GM19239 (cell line): ENCODE data around the gene C1GALT1.
A peak's percentile ranks its signal among the peaks of the same experiment; 100 is the strongest.
"Not testable (repeated sequence)": the region's sequence is repeated elsewhere in the genome, so short reads cannot be mapped to it uniquely, and the experiment has no call there.

ENCODE experiments used
- DNase-seq: peaks from one replicate; pipeline ENCODE4 v3.0.0; 2011; ENCODE audit warnings: low spot score; ENCODE audit not compliant: insufficient read length
- FAIRE-seq: peaks from 2 replicates; lab custom pipeline; 2011; peaks lifted over from hg19 to GRCh38; lab: Jason Lieb, UNC

The C1GALT1 gene

GRCh38 chr7:7182156-7183060, at the start of gene C1GALT1:
TSS of gene C1GALT1 (plus strand) at chr7:7182544. CDS start at chr7:7234320, 51,776 bp downstream.
- peak; percentile 91 for FAIRE-seq

DNA sequence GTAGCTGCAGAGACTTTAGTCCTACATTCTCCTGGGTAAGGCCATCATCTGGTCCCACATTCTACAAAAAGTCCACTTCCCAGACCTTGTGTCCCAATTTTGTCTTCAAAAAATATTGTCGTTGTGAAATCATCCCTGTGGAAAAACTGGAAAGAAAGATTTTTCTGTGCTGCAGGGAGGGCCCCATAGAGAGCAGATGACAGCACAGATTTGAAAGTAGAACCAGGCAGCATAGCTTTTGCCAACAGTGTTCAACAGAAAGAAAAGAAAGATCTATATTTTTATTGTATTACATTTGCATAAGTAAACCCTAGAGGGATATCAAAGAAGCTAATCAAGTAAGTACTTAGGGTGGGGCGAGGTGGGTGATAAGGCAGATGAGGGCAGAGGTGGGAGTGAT, 48.3 kb upstream of the C1GALT1 start:
- no peak for DNase-seq
- no peak for FAIRE-seq

More at GRCh38 chr7:7182156-7183060, at the start of gene C1GALT1:
- DNase-seq, result peak; percentile 53

- FAIRE-seq (no peak), DNase-seq (no peak)
Observed at GRCh38 chr7:7135074-7135473, 47.3 kb upstream of the C1GALT1 start.

GRCh38 chr7:7135924-7136323, 46.4 kb upstream of the C1GALT1 start:
- DNase-seq, FAIRE-seq: not testable (repeated sequence)

DNA sequence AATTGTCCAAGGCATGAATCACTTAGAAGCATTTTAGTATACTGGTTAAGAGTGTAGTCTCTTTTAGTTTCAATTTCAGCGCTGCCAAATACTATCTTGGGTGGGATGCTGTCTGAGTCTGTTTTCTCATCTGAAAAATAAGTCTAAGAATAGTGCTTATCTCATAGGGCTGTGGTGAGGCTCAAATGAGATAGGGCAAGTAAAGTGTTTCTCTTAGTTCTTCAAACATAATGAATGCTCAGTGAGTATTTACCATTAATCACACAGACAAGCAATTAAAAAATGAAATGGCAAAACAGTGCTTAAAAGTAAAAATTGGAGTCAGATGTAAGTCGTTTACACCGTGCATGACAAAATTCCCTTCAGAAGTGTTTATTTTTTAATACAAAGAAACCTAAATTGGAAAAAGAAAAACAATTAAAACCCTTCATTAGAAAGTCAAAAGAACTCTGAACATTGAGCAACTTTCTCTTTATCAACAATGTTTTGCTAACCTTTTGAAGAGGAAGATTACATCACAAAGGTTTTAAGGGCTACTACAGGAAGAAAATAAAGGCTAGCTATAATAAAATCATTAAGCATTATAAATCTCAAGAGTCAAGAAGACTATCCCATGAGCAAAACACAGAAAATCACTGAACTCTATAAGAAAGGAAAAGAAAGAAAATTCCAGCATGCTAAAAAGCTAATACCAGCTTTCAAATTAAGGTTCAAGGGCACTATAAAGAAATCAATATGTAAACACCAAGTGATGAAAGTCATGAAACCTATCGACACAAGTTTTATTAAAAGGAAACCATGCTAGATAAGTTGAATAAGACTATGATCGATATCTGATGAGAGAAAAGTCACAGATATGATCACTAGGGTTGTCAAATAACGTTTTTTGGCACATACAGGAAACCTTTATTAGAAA, 45.6 kb upstream of the C1GALT1 start:
- DNase-seq (no peak), FAIRE-seq (no peak)

DNA sequence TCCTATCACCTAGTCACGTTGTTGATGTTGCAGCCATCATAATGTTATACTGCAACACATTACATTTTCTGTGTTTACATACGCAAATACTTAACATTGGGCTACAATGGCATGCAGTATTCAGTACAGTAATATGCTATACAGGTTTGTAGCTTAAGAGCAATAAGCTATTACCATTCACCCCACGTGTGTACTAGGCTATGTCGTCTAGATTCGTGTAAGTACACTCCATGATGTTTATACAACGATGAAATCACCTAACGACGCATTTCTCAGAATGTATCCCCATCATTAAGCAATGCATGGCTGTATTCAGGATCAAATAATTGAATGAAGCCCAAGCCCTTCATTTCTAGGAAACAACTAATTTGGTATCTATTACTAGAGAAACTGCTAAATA, 43.4 kb upstream of the C1GALT1 start:
- FAIRE-seq, result no peak
- no peak for DNase-seq

DNA sequence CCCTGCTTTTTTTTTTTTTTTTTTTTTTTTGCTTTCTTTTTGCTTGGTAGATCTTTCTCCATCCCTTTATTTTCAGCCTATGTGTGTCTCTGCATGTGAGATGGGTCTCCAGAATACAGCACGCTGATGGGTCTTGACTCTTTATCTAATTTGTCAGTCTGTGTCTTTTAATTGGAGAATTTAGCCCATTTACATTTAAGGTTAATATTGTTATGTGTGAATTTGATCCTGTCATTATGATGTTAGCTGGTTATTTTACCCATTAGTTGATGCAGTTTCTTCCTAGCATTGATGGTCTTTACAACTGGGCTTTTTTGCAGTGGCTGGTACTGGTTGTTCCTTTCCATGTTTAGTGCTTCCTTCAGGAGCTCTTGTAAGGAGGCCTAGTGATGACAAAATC, 38.9 kb upstream of the C1GALT1 start:
- DNase-seq, FAIRE-seq: not testable (repeated sequence)

DNA sequence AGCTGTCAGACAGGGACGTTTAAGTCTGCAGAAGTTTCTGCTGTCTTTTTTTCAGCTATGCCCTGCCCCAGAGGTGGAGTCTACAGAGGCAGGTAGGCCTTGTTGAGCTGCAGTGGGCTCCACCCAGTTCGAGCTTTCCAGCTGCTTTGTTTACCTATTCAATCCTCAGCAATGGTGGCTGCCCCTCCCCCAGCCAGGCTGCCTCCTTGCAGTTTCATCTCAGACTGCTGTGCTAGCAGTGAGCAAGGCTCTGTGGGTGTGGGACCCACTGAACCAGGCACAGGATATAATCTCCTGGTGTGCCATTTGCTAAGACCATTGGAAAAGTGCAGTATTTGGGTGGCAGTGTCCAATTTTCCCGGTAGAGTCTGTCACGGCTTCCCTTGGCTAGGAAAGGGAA, 37.2 kb upstream of the C1GALT1 start:
- not testable (repeated sequence) for FAIRE-seq, DNase-seq

- FAIRE-seq (no peak), DNase-seq (no peak)
Observed at GRCh38 chr7:7146837-7147236, 35.5 kb upstream of the C1GALT1 start.

- no peak for FAIRE-seq
- DNase-seq, result no peak
Observed at GRCh38 chr7:7148798-7149481, 33.4 kb upstream of the C1GALT1 start.

- DNase-seq, result no peak
Observed at GRCh38 chr7:7151285-7151684, 31.1 kb upstream of the C1GALT1 start.

GRCh38 chr7:7151865-7152264, 30.5 kb upstream of the C1GALT1 start:
- DNase-seq (no peak), FAIRE-seq (no peak)

More at GRCh38 chr7:7151285-7151684, 31.1 kb upstream of the C1GALT1 start:
- no peak for FAIRE-seq

GRCh38 chr7:7152315-7152714, 30.0 kb upstream of the C1GALT1 start:
- FAIRE-seq, result no peak
- no peak for DNase-seq

DNA sequence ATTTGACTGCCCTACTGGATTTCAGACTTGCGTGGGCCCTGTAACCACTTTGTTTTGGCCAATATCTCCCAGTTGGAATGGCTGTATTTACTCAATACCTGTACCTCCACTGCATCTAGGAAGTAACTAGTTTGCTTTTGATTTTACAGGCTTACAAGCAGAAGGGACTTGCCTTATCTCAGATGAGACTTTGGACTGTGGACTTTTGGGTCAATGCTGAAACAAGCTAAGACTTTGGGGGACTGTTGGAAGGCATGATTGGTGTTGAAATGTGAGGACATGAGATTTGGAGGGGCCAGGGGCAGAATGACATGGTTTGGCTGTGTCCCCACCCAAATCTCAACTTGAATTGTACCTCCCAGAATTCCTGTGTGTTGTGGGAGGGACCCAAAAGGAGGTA, 28.0 kb upstream of the C1GALT1 start:
- not testable (repeated sequence) for FAIRE-seq, DNase-seq

DNA sequence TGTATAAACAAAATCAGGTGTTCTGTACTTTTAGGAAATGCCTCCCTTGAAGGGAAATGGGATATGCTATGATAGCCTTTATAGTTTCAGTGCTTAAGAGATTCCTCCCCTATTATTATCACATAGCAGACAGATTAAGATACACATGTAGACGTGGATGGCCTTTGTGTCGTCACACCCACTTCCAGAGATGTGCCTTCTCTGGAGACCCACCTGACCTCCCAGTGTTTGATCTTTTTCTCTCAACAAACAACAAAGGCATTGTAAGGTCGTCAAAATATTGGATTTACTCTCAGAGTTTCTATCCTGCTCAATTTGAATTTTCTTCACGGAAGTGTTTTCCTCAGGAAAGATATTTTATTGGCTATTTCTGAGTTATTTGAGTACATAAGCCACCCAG, 25.7 kb upstream of the C1GALT1 start:
- FAIRE-seq (no peak), DNase-seq (no peak)

DNA sequence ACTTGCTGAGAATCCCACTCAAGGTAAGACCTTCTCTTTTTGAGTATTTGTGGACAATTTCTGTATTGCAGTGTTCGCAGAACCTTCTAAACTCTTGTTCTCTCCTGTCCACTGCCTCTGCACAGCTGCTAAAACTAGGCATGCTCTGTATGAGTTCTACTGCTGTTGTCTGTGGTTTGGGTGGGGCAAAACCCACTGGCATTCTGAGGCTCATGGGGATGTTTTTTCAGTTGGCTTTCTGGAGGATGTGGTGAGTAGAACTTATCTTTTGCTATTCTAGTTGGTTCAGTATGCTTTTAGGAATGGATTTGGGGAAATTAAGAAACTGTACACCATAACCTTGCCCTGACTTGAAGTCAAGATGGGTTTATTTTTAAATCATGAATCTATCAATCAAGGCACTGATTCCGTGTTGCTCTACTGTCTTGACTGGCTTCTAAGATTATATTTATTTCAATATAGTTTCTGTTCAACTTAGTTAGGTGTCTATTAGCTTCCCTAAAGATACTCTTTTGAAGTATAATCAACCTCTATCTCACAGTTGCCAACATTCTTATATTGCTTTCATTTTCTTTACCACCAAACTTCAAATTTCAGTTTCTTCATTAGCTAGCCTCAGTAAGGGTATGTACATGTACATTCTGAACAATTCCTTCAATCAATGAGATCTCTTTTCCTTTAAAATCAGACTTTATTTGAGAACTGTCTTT, 25.0 kb upstream of the C1GALT1 start:
- FAIRE-seq (peak; percentile 88), DNase-seq (peak; percentile 12)

DNA sequence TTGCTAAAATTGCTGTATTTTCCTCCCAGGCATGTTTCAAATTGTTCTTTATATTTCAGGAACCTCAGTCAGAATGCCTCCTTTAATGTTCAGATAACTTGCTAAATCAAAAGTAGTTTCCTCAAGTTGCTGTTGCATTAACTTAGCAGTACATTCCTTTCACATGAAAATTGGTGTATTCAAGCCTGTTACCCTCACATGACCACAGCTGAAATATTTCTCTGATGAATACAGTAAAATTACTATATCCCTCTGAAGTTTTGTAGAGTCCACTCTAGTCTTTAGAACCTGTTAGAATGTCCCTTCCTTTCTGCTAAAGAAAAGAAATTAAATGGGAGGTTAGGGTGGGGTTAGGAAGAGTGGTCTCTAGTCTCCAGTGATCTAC, 24.5 kb upstream of the C1GALT1 start:
- FAIRE-seq (no peak), DNase-seq (no peak)

DNA sequence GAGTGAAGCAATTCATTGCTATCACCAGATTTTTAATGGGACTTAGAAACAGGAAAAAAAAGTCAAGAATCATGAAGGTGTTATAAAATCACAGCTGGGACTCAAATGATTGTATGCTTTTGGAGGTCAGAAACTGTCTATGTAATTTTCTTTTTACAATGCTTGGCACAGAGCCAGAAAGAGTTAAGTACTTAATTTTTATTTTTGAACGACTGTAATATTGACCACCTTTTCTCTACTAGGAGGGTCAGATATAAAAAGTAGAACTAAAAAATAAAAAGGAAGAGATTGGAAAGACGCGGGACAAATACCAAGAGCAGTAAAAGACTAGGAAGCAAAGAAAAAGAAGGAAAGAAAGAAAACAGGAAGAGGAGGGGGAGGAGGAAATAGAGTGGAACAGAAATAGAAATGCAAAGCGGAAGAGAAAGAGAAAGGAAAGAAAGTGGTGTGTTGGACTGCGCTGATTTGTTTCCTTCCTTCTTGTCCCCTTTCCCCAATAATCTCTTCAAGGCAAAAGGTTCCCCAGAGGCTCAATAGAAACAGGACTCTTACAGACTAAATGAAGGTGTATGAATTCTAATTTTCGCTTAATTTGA, 23.2 kb upstream of the C1GALT1 start:
- FAIRE-seq (peak; percentile 35), DNase-seq (no peak)

- FAIRE-seq (no peak), DNase-seq (no peak)
Observed at GRCh38 chr7:7164591-7164990, 17.8 kb upstream of the C1GALT1 start.
